Right renal cortex interstitium (tissue), 3 donors: ENCODE data around the gene RIPOR2. TPM values are rescaled to one million over a fixed set of nuclear protein-coding genes. Genes with fewer than 3 reads are reported as not detected.

ENCODE experiments used
- DNase-seq, 3 donors: peaks; one replicate each; pipeline ENCODE4 v3.0.0-alpha.2; 2013; ENCODE audit warnings: low read depth in 3 of 3, low spot score in 2 of 3
- polyA plus RNA-seq, 3 donors: library from polyadenylated mRNA; unstranded; fragments of 120-200 nt; gene quantifications; one replicate each; pipeline ENCODE4 v1.2.1, GENCODE V29; 2013; ENCODE audit not compliant: insufficient read length in 3 of 3

Gene RIPOR2
- polyA plus RNA-seq, 3 donors, result 7.4 to 10.6 (median 8.3) TPM

DNA sequence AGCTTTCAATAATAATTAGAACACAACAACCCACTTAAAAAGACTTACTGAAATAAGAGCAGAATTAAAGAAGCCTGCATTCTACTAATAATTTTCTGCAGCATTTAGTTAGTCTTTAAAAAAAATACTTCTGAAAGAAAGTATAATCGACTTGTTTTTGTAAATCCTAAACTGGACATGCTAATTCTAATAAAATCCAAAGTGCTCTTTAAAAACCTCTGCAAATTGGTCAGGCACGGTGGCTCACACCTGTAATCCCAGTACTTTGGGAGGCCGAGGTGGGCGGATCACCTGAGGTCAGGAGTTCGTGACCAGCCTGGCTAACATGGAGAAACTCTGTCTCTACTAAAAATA is 79.5 kb downstream of the RIPOR2 start:
- DNase-seq, result no peak

- peak; percentile 54 to 62 (median 60) for DNase-seq
Measured at GRCh38 chr6:24855395-24856245, 80.1 kb downstream of the RIPOR2 start.

- DNase-seq, result no peak
Measured at GRCh38 chr6:24854077-24854666, 81.6 kb downstream of the RIPOR2 start.

- no peak for DNase-seq
Measured at GRCh38 chr6:24851086-24851485, 84.7 kb downstream of the RIPOR2 start.

DNA sequence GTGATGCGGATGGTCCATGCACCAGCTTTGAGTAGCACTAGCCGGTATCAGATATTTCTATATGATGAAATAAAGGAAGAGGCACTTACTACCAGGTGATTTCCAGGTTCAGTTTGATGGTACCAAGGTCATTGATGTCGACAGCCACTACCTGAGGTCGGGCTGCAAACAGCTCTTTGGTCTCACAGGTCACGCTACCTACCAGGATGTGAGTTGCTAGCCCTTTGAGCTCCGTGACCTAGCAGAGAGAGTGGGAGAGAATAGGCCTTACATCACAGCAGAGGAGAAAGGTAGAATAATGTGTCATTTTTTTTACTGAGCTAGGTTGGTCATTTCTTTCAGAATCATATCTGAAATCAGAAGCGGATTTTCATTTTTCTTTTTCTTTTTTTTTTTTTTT is 86.0 kb downstream of the RIPOR2 start:
- DNase-seq, result no peak

DNA sequence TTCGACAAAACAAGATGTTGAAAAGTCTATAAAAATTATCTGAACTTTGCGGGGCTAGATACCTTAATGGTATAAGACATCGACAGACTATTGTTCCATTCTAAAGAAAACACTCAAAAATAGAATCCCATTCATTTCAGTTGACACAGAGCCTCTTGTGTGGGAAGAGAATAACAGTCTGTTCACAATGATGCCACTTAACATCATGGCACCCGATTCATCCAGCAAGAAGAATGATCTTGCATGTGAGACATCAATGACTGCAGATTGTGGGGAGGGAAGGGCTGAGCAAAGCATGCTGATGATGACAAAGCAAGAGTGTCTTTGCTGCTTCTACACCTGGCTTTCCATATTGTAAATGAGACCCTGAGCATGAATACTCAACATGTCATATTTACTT is 87.3 kb downstream of the RIPOR2 start:
- DNase-seq, result no peak

DNA sequence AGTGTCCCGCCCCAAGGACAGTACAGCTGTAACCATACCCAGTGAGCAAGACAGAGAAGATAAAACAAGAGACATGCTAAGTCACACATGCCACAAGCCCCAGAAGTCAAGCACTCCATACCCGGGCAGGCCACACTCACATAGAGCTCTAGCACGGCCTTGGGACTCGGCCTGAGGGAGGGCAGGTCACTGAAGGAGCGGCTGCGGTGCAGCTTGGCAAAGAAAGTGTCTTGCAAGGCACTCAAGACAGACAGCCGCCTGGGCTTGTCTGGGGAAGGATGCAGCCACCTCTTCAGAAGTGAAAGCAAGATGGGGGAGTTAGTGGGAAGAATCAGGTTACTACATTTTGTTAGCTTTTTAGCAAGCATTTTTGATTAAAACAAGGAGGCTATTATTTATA is 88.4 kb downstream of the RIPOR2 start:
- DNase-seq, result no peak

DNA sequence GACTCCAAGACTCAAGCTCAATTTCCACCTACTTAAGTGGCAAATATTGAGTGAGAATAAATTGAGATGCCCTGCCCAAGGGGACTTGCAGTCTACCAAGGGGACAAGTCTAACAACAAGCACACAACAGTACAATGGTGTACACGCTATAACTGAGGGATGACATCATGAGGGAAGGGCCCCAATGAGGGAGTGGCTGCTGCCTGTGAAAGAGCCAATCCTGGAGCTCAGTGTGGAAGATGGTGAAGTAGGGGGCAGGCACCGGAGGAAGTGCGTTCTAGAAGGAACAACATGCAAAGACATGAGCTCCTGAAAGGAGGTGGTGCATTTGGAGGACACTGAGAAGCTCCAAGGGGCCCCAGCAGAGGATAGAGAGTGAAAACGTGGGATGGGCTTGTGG is 90.2 kb downstream of the RIPOR2 start:
- no peak for DNase-seq

DNA sequence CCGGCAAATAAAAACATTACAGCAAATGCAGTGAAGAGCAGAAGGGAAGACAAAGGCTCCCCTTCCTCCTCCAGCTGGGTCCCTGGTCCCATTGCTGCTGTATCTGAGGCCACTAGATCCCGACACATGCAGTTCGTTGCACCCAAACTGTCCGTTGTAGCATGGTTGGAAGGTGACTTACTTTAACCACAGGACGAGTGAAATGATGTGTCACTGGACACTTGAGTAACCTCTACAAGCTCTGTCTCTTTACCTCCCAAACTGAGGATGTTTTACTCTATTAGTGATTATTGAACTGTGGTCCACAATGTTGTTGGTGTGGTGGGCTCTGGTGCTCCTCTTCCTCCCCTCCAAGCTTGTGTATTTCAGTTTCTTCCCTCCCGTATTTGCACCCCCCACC is 90.9 kb downstream of the RIPOR2 start:
- no peak for DNase-seq

GRCh38 chr6:24844061-24844460 is 91.7 kb downstream of the RIPOR2 start:
- DNase-seq, result no peak

DNA sequence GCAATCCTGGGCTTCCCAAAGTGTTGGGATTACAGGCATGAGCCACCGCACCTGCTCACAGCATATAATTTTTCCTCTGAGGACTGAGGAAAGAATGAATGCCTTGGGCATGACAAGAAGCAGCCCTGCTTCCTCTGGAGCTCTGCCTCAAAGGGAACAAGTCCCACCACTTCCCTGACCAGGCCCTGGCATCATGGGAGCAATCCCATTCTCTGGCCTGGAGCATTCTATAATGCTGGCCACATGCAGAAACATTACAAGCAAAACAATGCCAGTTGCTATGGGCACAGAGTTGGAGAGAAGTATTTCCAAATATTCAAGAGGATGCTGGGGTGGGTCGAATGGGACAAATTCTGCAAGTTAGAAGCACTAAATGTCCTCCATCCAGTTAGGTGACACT is 95.6 kb downstream of the RIPOR2 start:
- no peak for DNase-seq

- DNase-seq, result no peak
Measured at GRCh38 chr6:24838994-24839393, 96.8 kb downstream of the RIPOR2 start.

DNA sequence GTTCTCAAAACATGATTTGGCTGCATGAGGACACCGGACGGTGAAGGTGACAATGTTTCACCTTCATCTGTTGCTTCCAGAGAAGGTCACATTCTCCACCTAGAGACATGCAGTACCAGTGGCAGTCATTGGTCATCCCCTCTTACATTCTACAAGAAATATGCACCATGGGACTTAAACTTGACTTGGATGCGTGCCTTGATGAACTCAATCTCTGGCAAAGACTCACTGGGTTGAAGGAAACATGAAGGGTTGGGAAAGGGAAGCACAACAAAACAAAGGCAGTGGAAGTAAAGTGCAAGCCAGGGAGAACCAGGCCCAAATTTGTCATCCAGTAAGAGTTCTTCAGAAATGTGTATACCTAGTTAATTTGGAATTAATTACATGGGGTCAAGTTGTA is 97.7 kb downstream of the RIPOR2 start:
- DNase-seq, result no peak

GRCh38 chr6:24836109-24836508 is 99.7 kb downstream of the RIPOR2 start:
- DNase-seq, result no peak

GRCh38 chr6:24833711-24834386 is 101.9 kb downstream of the RIPOR2 start:
- no peak for DNase-seq

DNA sequence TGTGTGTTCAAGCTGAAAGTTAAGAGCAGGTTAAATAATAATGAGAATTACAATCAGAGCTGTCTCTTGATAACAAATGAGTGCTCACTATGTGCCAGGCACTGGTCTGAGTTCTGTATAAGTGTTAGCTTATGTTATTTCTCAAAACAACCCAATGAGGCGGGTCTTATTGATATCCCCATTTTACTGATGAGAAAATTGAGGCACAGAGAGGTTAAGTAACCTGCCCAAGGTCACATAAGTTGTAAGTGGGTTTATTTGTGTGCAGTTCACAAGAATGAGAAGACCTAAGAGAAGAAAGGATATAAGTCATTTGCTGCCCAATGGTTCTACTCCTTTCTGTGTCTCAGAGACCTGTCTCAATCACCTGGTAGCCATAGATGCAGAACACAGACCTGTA is 103.0 kb downstream of the RIPOR2 start:
- DNase-seq, result no peak

DNA sequence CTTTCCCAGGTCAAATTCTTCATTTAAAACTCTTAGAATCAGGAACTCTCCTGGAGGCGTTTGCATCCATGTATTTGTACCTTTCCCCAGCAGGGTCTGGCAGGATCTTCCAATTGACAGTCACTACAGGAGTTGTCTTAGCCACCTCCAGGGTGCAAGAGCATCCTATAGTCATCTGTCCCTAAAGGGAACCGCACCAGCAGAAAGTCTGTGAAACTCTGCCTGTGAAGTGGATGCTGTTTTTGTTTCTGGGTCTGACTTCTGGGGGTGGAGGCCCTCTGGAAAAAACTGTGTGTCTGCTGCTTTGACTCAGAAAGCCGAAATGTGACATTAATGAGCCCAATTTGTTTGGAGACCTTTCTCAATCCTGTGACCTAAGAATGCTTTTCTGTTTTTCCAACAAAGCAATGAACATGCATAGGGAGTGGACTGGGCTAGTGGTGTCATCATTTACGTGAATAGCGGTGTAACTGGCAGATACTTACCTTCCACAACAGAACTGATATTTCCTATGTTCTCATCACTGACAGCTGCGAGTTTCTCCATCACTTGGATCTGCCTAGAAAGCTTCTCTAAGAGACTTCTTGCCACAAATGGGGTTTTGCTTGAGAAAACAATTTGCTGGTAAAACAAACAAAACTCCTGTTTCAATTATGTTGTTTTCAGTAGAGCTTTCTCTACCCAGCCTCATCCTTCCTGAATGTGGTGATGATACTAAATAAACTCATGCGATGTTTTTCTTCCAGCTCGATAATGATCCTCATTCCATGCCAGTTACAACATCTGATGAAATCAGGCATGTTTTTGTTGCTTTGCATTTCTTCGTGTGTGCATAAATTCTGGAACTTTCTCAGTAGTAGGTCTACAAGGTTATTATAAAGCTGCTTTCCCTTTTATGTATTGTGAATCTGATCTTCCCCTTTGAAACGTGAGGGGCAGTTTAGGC is 103.7 kb downstream of the RIPOR2 start:
- no peak for DNase-seq

DNA sequence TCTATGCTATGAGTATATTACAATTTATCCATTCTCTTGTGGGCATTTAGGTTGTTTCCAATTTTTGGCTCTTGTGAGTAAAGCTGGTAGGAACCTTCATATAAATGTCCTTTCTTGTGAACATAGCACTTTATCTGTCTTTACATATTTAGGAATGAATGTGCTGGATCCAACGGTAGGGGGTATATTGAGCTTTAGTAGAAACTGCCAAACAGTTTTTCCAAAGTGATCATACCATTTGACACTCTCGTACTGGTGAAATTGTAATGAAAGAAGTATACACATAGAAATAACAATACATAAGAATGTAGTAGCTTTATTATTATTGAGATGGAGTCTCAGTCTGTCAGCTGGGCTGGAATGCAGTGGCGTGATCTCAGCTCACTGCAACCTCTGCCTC is 106.1 kb downstream of the RIPOR2 start:
- DNase-seq, result no peak

DNA sequence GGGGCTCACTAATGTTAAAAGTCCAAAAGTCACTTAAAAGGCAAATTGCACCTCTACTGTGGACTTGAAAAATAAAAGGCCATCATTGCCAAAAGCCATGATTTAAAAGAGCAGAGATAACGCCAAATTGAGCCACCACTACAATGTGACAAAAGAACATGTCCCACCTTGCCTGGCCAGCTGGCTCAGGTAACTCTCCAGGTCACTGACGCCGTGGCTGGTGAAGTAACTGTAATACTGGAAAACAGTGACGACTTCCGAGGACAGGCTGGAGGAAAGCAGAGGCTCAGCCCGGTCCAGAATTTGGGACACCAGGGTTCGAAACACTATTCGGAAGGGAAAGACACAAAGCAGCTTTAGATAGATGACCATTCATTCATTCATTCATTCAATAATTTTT is 107.8 kb downstream of the RIPOR2 start:
- no peak for DNase-seq

- DNase-seq, result no peak
Measured at GRCh38 chr6:24827162-24827561, 108.6 kb downstream of the RIPOR2 start.

GRCh38 chr6:24825130-24825630 is 110.6 kb downstream of the RIPOR2 start:
- DNase-seq, result no peak
